ENCODE measurements around the gene CRCP.
"Not testable (repeated sequence)": the region's sequence is repeated elsewhere in the genome, so short reads cannot be mapped to it uniquely, and the experiment has no call there.

- TF ChIP-seq CTCF, POLR2A (IDR thresholded peaks at IDR 0.05): not testable (repeated sequence)
These were observed 12.5 kb downstream of the CRCP start for GRCh38 chr7:66127172-66127571.
